Ascending aorta (tissue), 2 donors: Measurements from ENCODE around the gene FZD8. TPM values are rescaled to one million over a fixed set of nuclear protein-coding genes. Genes with fewer than 3 reads are reported as not detected.
A peak's percentile ranks its signal among the peaks of the same experiment; 100 is the strongest.

ENCODE experiments used
- DNase-seq, 2 donors: peaks; one replicate each; pipeline ENCODE4 v3.0.0-alpha.2; 2019; ENCODE audit warnings: low spot score in 2 of 2
- H3K27ac ChIP-seq, 2 donors: fragments of 200-600 bp; sonication (generic); one replicate each; pipeline ENCODE4 v1.5.1; 2016 to 2017; ENCODE audit warnings: mild to moderate bottlenecking in 1 of 2
- H3K27me3 ChIP-seq: fragments of 200-600 bp; sonication (generic); one replicate; pipeline ENCODE4 v1.5.1; 2017
- H3K36me3 ChIP-seq, 2 donors: fragments of 200-600 bp; sonication (generic); one replicate each; pipeline ENCODE4 v1.5.1; 2016
- H3K4me1 ChIP-seq, 2 donors: fragments of 200-600 bp; sonication (generic); one replicate each; pipeline ENCODE4 v1.5.1; 2016 to 2017; ENCODE audit warnings: mild to moderate bottlenecking in 1 of 2
- H3K4me3 ChIP-seq, 2 donors: fragments of 200-600 bp; sonication (generic); one replicate each; pipeline ENCODE4 v1.5.1; 2016 to 2017; ENCODE audit warnings: mild to moderate bottlenecking in 1 of 2
- H3K9me3 ChIP-seq, 2 donors: fragments of 200-600 bp; sonication (generic); one replicate each; pipeline ENCODE4 v1.5.1; 2016
- intact Hi-C: fragments of 100-400 bp; cut with DNase I; formaldehyde crosslinking; loops from one replicate; pipeline ENCODE4 v1.15.1; 2023
- total RNA-seq: library from RNA; depleted of rRNA; stranded (reverse); fragments of >200 nt; gene quantifications from one replicate; pipeline ENCODE4 v1.1.0, GENCODE V29; 2016
- TF ChIP-seq, protein P1 (sequence below), 3 experiments: fragments of 200-600 bp in 2 of 3; fragments of 450-650 bp in 1 of 3; sonication (generic) in 2 of 3; IDR thresholded peaks; one replicate each; pipeline ENCODE4 v1.5.1; 2016 to 2019; ENCODE audit warnings: antibody characterized with exemption in 3 of 3, mild to moderate bottlenecking in 1 of 3, moderate library complexity in 1 of 3

Gene FZD8
- total RNA-seq, 1 donor from 2014 or later: 23.0 TPM

DNA sequence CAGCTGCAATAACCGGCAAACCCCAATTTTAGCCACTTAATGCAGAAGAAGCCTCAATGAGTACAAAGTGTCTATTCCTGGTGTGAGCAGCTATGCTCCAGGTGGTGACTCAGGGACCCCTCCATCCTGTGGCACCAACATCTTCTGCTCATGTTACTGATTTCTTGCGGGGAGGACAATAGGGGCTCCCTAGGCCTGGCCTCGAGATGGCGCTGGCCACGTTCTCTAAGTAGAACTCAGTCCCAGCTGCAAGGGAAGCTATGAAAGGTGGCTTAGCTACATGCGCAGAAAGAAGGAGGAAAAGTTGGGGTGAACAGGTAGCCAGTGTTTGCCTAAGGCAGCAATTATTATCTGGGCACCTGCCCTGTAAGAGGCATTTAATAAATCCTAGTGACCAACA lies 30.3 kb downstream of the FZD8 start:
- TF ChIP-seq, protein P1, sequence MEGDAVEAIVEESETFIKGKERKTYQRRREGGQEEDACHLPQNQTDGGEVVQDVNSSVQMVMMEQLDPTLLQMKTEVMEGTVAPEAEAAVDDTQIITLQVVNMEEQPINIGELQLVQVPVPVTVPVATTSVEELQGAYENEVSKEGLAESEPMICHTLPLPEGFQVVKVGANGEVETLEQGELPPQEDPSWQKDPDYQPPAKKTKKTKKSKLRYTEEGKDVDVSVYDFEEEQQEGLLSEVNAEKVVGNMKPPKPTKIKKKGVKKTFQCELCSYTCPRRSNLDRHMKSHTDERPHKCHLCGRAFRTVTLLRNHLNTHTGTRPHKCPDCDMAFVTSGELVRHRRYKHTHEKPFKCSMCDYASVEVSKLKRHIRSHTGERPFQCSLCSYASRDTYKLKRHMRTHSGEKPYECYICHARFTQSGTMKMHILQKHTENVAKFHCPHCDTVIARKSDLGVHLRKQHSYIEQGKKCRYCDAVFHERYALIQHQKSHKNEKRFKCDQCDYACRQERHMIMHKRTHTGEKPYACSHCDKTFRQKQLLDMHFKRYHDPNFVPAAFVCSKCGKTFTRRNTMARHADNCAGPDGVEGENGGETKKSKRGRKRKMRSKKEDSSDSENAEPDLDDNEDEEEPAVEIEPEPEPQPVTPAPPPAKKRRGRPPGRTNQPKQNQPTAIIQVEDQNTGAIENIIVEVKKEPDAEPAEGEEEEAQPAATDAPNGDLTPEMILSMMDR (IDR thresholded peaks at IDR 0.05): no peak
- no peaks in the 10 kb centered on the region for H3K9me3 ChIP-seq
- H3K36me3 ChIP-seq: no peaks in the 10 kb centered on the region
- no peaks in the 10 kb centered on the region for H3K27me3 ChIP-seq
- intact Hi-C loops: no loop called here
- DNase-seq: no peak
- H3K4me1 ChIP-seq: peaks cover 0 to 4% of the 10 kb centered on the region in 2 donors
- H3K27ac ChIP-seq: no peak overlapping the region
- no peak overlapping the region for H3K4me3 ChIP-seq

DNA sequence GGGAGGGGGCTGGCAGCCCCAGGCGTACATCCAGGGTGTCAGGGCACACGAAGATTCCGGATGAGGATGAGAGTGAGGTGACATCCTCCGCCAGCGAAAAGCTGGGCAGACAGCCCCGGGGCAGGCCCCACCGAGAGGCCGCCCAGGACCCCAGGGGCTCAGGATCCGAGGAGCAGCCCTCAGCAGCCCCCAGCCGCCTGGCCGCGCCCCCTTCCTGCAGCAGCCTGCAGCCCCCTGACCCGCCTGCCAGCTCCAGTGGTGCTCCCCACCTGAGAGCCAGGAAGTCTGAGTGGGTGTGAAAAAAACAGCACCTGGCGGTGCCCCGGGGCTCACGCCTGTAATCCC lies 33.8 kb downstream of the FZD8 start:
- TF ChIP-seq, protein P1 (IDR thresholded peaks at IDR 0.05): no peak
- Histone ChIP-seq H3K4me1 (peaks cover 0 to 4% of the 10 kb centered on the region in 2 donors), H3K27ac (no peak overlapping the region), H3K9me3 (no peaks in the 10 kb centered on the region), H3K4me3 (peak overlapping the region; percentile 51 to 62), H3K27me3 (no peaks in the 10 kb centered on the region), H3K36me3 (no peaks in the 10 kb centered on the region)
- DNase-seq: no peak
- intact Hi-C loops: loop anchor here (10.0 kb wide), 1 partner anchor 363 kb away; no protein-coding TSS in a partner anchor

DNA sequence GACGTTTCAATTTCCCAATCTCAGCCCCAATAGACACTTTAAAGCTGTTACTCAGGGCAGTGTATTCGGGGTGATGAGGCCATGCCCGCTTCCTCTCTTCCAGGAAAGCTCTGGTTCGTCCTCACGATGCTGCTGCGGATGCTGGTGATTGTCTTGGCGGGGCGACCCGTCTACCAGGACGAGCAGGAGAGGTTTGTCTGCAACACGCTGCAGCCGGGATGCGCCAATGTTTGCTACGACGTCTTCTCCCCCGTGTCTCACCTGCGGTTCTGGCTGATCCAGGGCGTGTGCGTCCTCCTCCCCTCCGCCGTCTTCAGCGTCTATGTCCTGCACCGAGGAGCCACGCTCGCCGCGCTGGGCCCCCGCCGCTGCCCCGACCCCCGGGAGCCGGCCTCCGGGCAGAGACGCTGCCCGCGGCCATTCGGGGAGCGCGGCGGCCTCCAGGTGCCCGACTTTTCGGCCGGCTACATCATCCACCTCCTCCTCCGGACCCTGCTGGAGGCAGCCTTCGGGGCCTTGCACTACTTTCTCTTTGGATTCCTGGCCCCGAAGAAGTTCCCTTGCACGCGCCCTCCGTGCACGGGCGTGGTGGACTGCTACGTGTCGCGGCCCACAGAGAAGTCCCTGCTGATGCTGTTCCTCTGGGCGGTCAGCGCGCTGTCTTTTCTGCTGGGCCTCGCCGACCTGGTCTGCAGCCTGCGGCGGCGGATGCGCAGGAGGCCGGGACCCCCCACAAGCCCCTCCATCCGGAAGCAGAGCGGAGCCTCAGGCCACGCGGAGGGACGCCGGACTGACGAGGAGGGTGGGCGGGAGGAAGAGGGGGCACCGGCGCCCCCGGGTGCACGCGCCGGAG lies 34.4 kb downstream of the FZD8 start:
- Histone ChIP-seq H3K36me3 (no peaks in the 10 kb centered on the region), H3K4me3 (peak overlapping the region; percentile 51 to 62), H3K27me3 (no peaks in the 10 kb centered on the region), H3K4me1 (peaks cover 0 to 4% of the 10 kb centered on the region in 2 donors), H3K9me3 (no peaks in the 10 kb centered on the region), H3K27ac (no peak overlapping the region)
- no peak for DNase-seq
- intact Hi-C loops: loop anchor here (10.0 kb wide), 1 partner anchor 363 kb away; no protein-coding TSS in a partner anchor
- TF ChIP-seq, protein P1 (IDR thresholded peaks at IDR 0.05): no peak

DNA sequence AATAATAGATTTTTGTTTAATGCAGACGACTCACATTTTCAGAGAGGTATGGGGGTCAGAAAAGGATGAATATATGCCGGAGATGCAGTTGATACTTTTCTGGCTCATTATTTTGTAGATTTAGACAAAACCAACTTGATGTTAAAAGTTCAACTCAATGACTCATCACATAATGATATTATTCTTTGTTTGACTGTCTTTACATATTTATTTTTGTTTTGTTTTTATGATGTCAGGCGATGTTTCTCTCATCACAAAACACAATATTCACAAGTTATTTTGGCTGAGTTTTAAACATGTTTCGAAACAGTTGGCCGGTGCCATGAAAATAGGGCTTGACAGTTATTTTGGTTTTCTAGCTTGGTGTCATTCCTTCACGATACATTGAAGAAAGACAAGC lies 35.7 kb downstream of the FZD8 start:
- no peak for DNase-seq
- H3K27ac ChIP-seq: no peak overlapping the region
- H3K27me3 ChIP-seq: no peaks in the 10 kb centered on the region
- TF ChIP-seq, protein P1 (IDR thresholded peaks at IDR 0.05): no peak
- no peaks in the 10 kb centered on the region for H3K36me3 ChIP-seq
- peaks cover 0 to 4% of the 10 kb centered on the region in 2 donors for H3K4me1 ChIP-seq
- H3K9me3 ChIP-seq: no peaks in the 10 kb centered on the region
- intact Hi-C loops: loop anchor here (10.0 kb wide), 1 partner anchor 362 kb away; no protein-coding TSS in a partner anchor
- no peak overlapping the region for H3K4me3 ChIP-seq

DNA sequence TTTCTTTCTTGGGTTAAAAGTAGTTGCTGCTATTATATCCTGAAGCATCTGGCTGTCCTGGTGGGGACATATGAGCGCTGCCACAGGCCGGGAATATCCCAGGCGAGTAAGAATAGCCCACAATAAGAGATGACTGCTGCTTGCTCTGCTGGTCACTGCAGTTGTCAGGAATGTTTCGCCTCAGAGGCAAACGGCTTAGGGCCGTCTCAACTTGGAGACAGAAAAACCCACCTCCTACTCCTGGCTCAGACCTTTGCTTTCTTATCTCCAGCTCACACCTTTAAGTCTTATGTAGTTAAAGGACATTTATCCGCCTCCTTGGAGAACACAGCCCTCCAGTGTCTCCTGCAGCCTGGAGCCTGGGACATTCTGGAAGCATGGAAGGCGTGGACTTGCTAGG lies 36.9 kb downstream of the FZD8 start, which contains the start of gene GJD4:
Gene GJD4 (plus strand): TSS at position 151 of the 400 bp plus-strand sequence. CDS start 227 bp downstream, at position 378.
- peaks cover 0 to 4% of the 10 kb centered on the region in 2 donors for H3K4me1 ChIP-seq
- no peak within 1 kb of the TSS for H3K27ac ChIP-seq
- DNase-seq: no peak
- H3K27me3 ChIP-seq: no peaks in the 10 kb centered on the region
- intact Hi-C loops: loop anchor here (10.0 kb wide), 1 partner anchor 360 kb away; no protein-coding TSS in a partner anchor
- H3K36me3 ChIP-seq: no peaks in the 10 kb centered on the region
- H3K4me3 ChIP-seq: no peak within 1 kb of the TSS
- TF ChIP-seq, protein P1 (IDR thresholded peaks at IDR 0.05): no peak
- H3K9me3 ChIP-seq: no peaks in the 10 kb centered on the region
